ENCODE results near the gene RAB12.

DNA sequence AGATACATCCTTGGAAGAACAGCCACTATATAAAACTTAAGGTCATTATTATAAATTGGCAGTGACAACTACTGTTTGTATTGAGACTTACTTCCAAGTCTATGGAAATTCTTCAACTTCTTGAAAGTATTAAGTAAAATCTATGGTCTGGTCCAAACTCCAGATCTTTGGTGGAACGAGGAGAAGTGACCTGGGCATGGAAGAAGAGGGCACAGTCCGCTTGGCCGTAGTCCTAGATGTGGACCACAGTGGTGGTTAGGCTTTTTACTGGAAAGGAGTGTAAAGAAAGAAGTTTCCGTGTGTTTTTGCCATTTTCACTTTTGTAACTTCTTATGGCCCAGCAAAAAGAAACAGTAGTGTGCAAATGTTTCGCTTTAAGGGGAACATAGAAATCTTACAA, 9.8 kb downstream of the RAB12 start:
- no peak for TF ChIP-seq TAF1 (IDR thresholded peaks at IDR 0.05; ENCODE audit: borderline replicate concordance, insufficient read depth, low read length)
- no peak for TF ChIP-seq SIN3A (IDR thresholded peaks at IDR 0.05; ENCODE audit: borderline replicate concordance, insufficient read depth, low read length)

Data from PFSK-1 (cell line).